Measurements from ENCODE around the gene PON3. TPM values are rescaled to one million over a fixed set of nuclear protein-coding genes. Genes with fewer than 3 reads are reported as not detected.

The PON3 gene
- total RNA-seq, 1 donor from 2014 or later: not detected

- H3K4me2 ChIP-seq (ENCODE audit: low read length): no peak overlapping the region
- H3K4me1 ChIP-seq (ENCODE audit: insufficient read depth, low read length): no peaks in the 10 kb centered on the region
- no peaks in the 10 kb centered on the region for H4K20me1 ChIP-seq (ENCODE audit: insufficient read depth, low read length)
- H3K4me3 Mint-ChIP-seq (ENCODE audit: unreplicated experiment): no peak overlapping the region
- no peaks in the 10 kb centered on the region for H3K4me1 Mint-ChIP-seq (ENCODE audit: low read depth, unreplicated experiment)
- H3K9me3 ChIP-seq (ENCODE audit: insufficient read depth, low read depth, low read length): no peaks in the 10 kb centered on the region
- no peaks in the 10 kb centered on the region for H3K79me2 ChIP-seq (ENCODE audit: insufficient read depth, low read length)
- H3K27ac Mint-ChIP-seq (ENCODE audit: unreplicated experiment): no peak overlapping the region
- H3K27ac ChIP-seq (ENCODE audit: low read depth, low read length): no peak overlapping the region
- TF ChIP-seq, protein P1, sequence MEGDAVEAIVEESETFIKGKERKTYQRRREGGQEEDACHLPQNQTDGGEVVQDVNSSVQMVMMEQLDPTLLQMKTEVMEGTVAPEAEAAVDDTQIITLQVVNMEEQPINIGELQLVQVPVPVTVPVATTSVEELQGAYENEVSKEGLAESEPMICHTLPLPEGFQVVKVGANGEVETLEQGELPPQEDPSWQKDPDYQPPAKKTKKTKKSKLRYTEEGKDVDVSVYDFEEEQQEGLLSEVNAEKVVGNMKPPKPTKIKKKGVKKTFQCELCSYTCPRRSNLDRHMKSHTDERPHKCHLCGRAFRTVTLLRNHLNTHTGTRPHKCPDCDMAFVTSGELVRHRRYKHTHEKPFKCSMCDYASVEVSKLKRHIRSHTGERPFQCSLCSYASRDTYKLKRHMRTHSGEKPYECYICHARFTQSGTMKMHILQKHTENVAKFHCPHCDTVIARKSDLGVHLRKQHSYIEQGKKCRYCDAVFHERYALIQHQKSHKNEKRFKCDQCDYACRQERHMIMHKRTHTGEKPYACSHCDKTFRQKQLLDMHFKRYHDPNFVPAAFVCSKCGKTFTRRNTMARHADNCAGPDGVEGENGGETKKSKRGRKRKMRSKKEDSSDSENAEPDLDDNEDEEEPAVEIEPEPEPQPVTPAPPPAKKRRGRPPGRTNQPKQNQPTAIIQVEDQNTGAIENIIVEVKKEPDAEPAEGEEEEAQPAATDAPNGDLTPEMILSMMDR (IDR thresholded peaks at IDR 0.05; ENCODE audit: insufficient read depth, low read depth, low read length): peak; percentile 3
- no peak for TF ChIP-seq EZH2 (IDR thresholded peaks at IDR 0.05; ENCODE audit: insufficient read depth, low read length)
- no peak overlapping the region for H3K4me3 ChIP-seq (ENCODE audit: insufficient read depth, low read depth, low read length)
- no peak overlapping the region for H2AFZ ChIP-seq (ENCODE audit: low read depth, low read length)
- no peak overlapping the region for H3K9ac ChIP-seq (ENCODE audit: low read length)
- H3K9me3 Mint-ChIP-seq (ENCODE audit: unreplicated experiment): peaks cover 2% of the 10 kb centered on the region
- no peak for FAIRE-seq
- no peaks in the 10 kb centered on the region for H3K36me3 ChIP-seq (ENCODE audit: insufficient read depth, low read length)
- H3K27me3 Mint-ChIP-seq (ENCODE audit: low read depth, unreplicated experiment): peaks cover 5% of the 10 kb centered on the region
- H3K27me3 ChIP-seq (ENCODE audit: insufficient read depth, low read length): no peaks in the 10 kb centered on the region
- no peaks in the 10 kb centered on the region for H3K36me3 Mint-ChIP-seq (ENCODE audit: low read depth, unreplicated experiment)
- no peak for DNase-seq (ENCODE audit: low read depth)
These were observed 53.4 kb downstream of the PON3 start for GRCh38 chr7:95342642-95343307.

DNA sequence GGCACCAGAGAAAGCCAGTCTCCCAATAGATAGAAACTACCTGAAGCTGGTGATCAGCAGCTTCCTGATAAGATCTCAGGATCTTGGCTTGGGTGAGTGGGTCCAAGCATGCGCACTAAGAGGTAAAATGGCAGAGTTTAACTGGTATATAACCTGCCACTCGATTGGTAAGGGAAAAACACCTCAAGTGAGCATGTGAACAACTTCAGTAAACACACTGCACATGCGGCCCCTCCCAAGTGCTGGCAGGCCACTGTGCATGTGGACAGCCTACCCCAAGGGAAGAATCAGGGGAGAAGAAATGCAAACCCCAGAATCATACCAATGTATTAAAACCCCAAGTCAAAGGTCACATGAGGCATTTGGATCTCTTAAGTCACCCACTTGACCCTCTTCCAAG, 54.1 kb downstream of the PON3 start:
- Mint-ChIP-seq H3K36me3 (ENCODE audit: low read depth, unreplicated experiment) (no peaks in the 10 kb centered on the region), H3K27ac (ENCODE audit: unreplicated experiment) (no peak overlapping the region), H3K4me3 (ENCODE audit: unreplicated experiment) (no peak overlapping the region), H3K27me3 (ENCODE audit: low read depth, unreplicated experiment) (peaks cover 5% of the 10 kb centered on the region), H3K9me3 (ENCODE audit: unreplicated experiment) (peaks cover 3% of the 10 kb centered on the region), H3K4me1 (ENCODE audit: low read depth, unreplicated experiment) (no peaks in the 10 kb centered on the region)
- Histone ChIP-seq H2AFZ (ENCODE audit: low read depth, low read length) (no peak overlapping the region), H3K36me3 (ENCODE audit: insufficient read depth, low read length) (no peaks in the 10 kb centered on the region), H3K79me2 (ENCODE audit: insufficient read depth, low read length) (no peaks in the 10 kb centered on the region), H3K4me1 (ENCODE audit: insufficient read depth, low read length) (no peaks in the 10 kb centered on the region), H3K9ac (ENCODE audit: low read length) (no peak overlapping the region), H3K4me3 (ENCODE audit: insufficient read depth, low read depth, low read length) (no peak overlapping the region), H3K27ac (ENCODE audit: low read depth, low read length) (no peak overlapping the region), H3K27me3 (ENCODE audit: insufficient read depth, low read length) (no peaks in the 10 kb centered on the region), H3K4me2 (ENCODE audit: low read length) (no peak overlapping the region), H3K9me3 (ENCODE audit: insufficient read depth, low read depth, low read length) (no peaks in the 10 kb centered on the region), H4K20me1 (ENCODE audit: insufficient read depth, low read length) (no peaks in the 10 kb centered on the region)
- DNase-seq (ENCODE audit: low read depth): no peak
- TF ChIP-seq, protein P1 (IDR thresholded peaks at IDR 0.05; ENCODE audit: insufficient read depth, low read depth, low read length): no peak
- no peak for TF ChIP-seq EZH2 (IDR thresholded peaks at IDR 0.05; ENCODE audit: insufficient read depth, low read length)
- no peak for FAIRE-seq

DNA sequence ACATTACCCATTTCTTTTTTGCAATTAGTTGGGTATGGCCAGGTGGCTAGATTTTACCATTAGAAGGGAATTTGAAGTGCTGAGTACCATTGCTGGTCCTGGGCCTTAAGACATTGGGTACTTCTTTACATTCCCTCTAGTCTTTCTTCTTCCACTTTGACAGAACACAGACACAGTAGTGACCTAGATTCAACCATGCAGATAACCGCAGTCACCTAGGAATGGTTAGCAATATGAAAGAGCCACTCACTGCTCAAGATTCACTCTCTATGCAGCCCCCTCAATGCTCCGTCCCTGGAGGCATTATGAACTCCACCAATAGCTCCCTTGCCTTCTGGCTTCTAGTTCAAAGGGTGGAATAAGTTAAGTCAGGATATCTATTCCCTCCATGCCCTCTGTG, 55.7 kb downstream of the PON3 start:
- H3K27me3 Mint-ChIP-seq (ENCODE audit: low read depth, unreplicated experiment): peaks cover 5% of the 10 kb centered on the region
- H3K9me3 ChIP-seq (ENCODE audit: insufficient read depth, low read depth, low read length): no peaks in the 10 kb centered on the region
- H3K27me3 ChIP-seq (ENCODE audit: insufficient read depth, low read length): no peaks in the 10 kb centered on the region
- H3K4me2 ChIP-seq (ENCODE audit: low read length): no peak overlapping the region
- H4K20me1 ChIP-seq (ENCODE audit: insufficient read depth, low read length): no peaks in the 10 kb centered on the region
- FAIRE-seq (no peak), DNase-seq (ENCODE audit: low read depth) (no peak)
- H3K4me1 ChIP-seq (ENCODE audit: insufficient read depth, low read length): peaks cover 2% of the 10 kb centered on the region
- H3K9me3 Mint-ChIP-seq (ENCODE audit: unreplicated experiment): peaks cover 1% of the 10 kb centered on the region
- no peak overlapping the region for H3K4me3 Mint-ChIP-seq (ENCODE audit: unreplicated experiment)
- no peak overlapping the region for H3K27ac ChIP-seq (ENCODE audit: low read depth, low read length)
- H3K4me3 ChIP-seq (ENCODE audit: insufficient read depth, low read depth, low read length): no peak overlapping the region
- H3K4me1 Mint-ChIP-seq (ENCODE audit: low read depth, unreplicated experiment): peaks cover 8% of the 10 kb centered on the region
- H3K27ac Mint-ChIP-seq (ENCODE audit: unreplicated experiment): no peak overlapping the region
- H3K79me2 ChIP-seq (ENCODE audit: insufficient read depth, low read length): no peaks in the 10 kb centered on the region
- no peak overlapping the region for H2AFZ ChIP-seq (ENCODE audit: low read depth, low read length)
- H3K9ac ChIP-seq (ENCODE audit: low read length): no peak overlapping the region
- H3K36me3 Mint-ChIP-seq (ENCODE audit: low read depth, unreplicated experiment): no peaks in the 10 kb centered on the region
- TF ChIP-seq, protein P1 (IDR thresholded peaks at IDR 0.05; ENCODE audit: insufficient read depth, low read depth, low read length): no peak
- TF ChIP-seq EZH2 (IDR thresholded peaks at IDR 0.05; ENCODE audit: insufficient read depth, low read length): no peak
- H3K36me3 ChIP-seq (ENCODE audit: insufficient read depth, low read length): no peaks in the 10 kb centered on the region
